DMS79 treated with DMSO at 0.1 percent for 48 hours (cell line): ENCODE measurements around the gene CEP112.

Experiments
- DNase-seq: peaks from one replicate; lab custom pipeline; 2025; lab: John Stamatoyannopoulos, UW

The CEP112 gene

DNA sequence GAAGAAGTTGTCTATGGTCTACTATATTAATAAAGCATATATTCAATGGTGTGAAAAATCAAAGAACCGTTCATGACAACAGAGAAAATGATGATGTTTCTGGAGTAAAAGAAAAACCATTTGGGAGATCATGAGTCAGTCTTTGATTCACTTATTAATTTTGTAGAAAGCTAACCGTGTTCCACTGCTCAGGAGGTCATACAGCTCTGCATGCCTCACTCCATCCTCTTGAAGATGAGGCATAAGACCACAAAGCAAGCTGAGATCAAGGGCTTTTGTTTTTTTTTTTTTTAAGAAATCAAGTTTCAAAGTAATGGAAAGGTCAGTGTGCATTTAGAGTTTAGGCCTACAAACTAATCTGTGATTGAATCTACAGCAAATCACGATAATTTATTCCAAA is 206.4 kb downstream of the CEP112 start:
- no peak for DNase-seq

DNA sequence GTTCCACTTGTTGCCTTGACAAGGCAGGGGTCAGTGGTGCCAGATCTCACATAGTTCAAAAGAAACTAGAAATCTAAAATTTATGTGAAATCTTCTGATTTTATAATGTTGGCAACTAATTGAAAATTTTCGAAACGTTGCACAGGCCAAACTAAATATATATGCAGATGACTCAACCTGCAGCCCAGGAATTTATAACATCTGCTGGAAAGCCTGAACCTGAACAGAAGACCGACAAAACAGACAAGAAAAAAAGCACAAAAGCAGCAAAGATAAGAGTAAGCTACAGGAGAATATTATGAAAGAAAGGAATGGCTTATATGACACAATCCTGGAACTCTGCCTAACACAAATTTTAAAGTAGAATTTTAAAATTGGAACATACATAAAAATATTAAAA is 207.6 kb downstream of the CEP112 start:
- no peak for DNase-seq

DNA sequence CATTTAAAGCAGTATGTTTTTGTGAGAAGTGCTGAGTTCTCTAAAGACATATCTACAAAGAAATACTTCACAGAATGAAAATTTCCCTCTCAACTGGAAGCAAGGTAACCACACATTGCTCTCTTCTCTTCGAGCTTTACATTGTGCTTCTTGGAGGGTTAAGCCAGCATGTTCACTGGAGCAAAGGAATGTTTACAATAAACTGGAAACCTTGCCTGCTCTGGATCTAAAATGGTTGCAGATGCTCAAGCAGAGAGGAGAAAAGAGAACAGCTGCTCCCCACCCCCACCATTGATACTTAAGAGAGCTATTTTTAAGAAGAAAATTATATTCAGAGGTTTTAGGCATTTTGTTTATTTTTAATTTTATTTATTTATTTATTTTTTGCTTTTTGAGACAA is 213.1 kb downstream of the CEP112 start:
- no peak for DNase-seq

DNA sequence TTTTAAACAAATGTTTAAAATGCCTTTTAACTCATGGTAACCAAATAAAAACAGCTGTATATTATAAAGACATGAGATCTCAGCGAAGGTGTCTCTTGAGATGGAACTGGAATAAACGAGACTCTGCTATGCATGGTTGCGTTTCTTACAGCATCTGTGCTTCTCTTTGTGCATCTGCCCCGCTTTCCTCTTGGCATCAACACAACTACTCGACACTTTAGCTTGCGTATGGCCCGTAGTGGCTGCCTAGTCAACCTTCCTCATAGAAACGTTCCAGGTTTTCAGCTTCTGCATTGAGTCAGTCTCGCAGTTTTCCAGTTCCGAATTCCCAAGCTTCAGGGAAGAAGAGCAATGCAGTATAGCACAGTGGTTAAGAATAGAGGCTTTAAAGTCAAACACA is 214.9 kb downstream of the CEP112 start:
- no peak for DNase-seq

DNA sequence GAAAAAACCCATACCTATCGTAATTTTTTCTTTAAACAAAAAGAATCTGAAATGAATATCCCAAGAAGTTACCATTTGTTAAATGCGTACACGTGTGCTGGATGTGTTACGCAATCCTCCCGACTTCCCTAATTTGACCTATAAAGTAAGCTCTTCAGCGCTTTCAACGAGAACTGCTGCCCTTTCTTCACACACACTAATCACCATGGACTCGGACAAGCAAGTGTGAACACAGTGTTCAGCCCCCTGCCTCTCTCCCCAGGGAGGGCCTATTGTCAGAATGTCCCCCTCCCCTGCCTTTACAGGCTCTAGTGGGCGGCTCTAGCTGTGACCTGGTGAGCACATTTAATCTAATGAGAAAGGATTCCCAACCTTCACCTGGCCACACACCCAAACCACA is 216.1 kb downstream of the CEP112 start:
- no peak for DNase-seq

DNA sequence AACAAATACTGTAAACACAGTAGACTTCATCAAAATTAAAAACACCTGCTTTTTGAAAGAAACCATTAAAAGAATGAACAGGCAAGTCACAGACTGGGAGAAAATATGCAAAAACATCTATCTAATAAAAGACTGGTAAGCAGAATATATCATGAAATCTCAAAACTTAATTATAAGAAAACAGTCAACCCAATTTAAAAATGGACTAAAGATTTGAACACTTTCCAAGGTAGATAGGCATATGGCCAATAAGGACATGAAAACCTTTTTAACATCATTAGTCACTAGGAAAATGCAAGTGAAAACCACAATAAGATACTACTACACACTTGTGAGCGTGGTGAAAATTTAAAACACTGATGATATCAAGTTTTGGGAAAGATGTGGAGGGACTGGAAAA is 218.7 kb downstream of the CEP112 start:
- DNase-seq, result no peak

DNA sequence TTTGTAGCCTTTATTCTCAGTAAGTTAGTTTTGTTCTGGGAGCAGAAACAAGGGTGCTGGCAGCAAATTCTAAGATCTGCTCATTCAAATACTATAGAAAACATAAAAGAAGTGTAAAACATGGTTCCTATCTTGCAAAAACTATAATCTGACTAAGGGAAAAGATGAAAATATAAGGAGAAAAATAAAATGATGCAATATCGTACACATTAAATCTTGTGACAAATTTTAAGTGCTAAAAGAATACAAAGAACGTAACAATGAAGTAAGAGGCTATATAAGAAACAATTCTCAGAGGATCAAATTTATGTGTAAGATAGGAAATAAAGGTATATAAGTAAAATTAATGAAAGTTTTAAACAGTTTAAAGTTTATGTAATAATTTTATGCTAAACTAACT is 224.6 kb downstream of the CEP112 start:
- no peak for DNase-seq

DNA sequence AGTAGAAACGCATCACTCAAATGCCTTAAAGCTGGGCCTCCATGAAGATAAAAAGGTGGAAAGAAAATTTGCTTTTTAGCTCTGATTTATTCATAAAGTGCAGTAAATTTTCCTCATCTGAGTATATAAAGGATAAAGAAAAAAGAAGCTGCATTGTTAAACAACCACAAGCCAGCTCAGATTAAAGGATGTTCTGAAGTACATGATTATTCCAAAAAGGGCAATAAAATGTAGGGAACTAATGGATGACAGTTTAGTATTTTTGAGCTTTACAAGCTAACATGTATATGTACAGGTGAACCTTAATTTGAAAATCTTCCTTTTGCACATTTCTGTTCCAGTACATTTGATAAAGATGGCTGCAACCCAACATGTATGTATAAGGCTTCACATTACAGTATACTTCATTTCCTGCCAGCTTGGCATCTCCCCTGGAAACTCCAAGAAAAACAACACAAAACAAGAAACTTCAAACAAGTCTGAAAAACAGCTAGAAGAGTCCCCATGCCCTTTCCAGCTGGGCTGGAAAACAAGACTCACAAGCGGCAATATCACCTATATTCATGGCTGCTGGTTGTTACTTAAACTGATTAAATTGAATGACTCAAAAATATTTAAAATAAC is 225.7 kb downstream of the CEP112 start:
- no peak for DNase-seq

DNA sequence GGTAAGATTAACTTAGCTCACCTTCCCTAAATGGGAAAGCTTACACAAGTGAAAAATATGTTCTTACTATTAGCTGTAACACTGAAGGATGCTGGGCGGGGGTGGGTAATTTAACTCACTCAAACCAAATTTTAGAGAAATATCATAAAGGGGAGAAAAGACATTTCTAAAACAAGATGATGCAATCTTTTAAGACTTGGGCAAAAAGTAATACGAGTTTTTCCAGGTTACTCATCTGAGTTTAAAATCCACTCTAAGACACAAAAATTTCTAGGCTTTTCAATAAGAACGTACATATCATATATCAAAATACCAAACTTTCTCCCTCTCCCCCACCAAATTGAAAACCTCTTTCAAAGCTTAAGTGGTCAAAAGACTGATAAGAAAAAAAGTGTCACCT is 228.8 kb downstream of the CEP112 start:
- no peak for DNase-seq

DNA sequence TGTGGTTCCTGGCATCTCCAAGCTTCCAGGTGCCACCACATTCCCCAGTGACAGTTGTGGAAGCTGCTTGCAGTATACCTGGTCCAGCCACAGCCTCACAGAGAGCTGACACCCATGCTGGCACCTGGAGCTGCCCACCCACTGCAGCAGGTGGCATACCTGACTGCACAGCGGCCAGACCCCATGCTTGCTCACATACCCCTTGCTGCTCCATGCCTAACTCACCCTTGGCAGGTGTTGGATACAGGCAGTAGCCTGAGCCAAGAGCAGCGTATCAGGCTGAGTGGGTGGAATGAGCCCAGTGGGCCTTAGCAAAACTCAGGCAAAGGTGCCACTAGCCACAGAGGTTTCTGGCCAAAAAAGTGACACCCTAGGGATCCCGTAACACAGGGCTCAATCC is 232.3 kb downstream of the CEP112 start:
- no peak for DNase-seq

DNA sequence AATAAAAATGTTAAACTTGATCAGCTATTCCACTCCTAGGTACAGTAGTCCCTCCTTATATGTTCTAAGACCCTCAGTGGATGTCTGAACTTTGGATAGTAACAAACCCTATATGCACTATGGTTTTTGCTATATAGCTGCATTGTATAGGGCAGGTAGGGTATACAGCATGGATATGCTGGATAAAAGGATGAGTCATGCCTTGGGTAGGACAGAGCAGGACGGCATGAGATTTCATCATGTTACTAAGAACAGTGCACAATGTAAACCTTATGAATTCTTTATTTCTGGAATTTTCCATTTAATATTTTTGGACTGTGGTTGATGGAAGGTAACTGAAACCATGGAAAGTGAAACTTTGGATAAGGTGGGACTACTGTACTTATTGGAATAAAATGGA is 235.1 kb downstream of the CEP112 start:
- no peak for DNase-seq

DNA sequence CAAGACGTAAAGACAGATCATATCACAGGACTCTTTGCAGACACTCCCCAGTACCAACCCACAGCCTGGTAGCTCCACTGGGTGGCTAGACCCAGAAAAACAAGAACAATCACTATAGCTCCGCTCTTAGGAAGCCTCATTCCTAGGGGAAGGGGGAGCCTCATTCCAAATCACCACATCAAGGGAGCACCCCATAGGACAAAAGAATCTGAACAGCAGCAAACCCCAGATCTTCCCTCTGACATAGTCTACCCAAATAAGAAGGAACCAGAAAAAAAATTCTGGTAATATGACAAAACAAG is 237.8 kb downstream of the CEP112 start:
- DNase-seq, result no peak

DNA sequence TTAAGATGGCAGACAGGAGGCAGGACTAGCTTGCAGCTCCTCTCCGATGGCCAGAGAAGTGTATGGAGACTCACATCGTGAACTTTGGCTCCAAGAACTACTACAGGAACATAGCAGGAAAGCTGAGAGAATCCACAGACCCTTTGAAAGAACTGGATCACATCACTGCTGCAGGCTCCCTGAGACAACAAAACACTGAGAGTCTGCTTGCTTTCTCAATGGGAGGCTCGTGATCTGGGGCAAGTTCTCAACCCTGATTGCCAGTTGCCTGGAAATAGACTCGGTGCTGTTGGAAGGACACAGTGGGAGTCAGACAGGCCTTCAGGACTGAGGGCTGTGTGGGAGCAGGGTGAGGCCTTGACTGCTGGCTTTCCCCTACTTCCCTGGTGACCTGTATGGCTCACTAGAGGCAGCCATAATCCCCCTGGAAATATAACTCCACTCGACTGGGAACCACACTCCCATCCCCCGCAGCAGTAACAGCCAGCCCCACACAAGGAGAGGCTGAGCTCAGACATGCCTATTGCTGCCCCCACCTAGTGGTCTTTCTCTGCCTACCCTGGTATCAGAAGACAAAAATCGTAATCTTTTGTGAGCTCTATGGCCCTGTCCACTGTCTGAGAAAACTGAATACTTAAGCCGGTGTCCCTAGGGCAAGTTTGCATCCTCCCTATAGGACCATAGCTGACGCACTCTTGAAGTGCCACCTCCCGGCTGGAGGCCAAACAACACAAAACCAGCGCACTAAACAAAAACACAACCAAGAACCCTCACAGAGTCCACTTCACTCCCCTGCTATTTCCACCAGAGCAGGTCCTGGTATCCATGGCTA is 238.4 kb downstream of the CEP112 start:
- DNase-seq, result no peak

DNA sequence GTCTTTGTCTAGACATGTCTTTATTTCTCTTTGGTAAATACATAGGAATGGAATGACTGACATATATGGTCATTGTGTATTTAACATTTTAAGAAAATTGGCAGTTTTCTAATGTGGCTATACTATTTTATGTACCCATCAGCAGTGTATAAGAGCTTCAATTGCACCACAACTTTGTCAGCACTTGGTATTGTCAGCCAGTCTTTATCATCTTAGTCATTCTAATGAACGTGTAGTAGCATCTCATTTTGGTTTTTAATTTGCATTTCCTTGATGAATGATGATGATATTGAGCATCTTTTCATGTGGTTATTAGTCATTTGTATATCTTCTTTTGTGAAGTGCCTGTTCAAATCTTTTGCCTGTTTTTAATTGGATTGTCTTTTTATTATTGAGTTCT is 239.3 kb downstream of the CEP112 start:
- DNase-seq, result no peak

DNA sequence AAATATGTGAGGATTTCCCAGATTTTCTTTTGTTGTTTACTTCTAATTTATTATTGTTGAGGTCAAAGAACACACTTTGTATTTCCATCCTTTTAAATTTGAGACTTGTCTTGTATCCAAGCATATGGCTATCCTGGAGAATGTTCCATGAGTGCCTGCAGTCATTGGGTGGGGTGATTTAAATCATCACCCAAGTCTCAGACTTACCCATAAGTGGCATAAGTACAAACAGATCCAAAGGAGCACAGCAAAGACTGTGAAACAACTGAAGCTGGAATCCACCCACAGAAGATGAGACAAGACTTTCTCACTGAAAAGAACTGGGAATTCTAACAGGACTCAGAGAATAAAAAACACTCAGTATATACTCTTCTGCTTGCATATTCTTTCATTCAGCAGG is 239.9 kb downstream of the CEP112 start:
- no peak for DNase-seq

DNA sequence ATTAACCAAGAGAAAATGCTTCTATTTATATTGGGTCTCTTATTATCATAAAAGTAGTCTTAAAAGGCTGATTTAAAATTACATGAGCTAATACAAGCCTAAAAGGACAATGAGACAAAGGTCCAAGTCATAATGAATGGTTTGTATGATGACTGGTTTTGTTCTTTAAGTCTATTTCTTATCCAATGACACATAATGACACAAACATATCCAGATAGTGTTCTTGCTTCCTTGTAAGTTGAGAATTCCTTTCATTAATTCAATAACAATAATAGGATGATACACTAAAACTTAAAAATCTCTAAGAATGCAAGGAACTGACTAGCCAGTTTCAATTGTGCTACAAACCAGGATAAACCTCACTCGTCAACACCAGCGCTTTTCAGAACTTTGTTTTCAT is 244.1 kb downstream of the CEP112 start:
- no peak for DNase-seq

DNA sequence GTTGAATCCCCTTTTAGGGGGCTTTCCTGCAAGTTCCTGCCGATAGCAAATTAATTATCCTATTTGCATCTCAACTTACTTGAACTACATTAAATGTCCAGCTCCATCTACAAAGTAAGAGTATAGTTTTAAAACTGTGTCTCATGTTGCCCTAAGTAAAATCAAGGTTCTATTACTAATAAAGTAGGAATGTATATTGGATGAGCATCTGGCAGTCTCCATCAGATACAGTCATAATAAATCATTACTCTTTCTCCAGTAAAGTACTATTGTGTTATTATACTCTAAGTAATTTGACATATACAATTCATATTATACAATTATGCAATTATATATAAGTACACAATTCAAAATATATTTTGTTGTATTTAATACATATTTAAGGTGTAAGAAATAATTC is 249.3 kb downstream of the CEP112 start:
- no peak for DNase-seq

DNA sequence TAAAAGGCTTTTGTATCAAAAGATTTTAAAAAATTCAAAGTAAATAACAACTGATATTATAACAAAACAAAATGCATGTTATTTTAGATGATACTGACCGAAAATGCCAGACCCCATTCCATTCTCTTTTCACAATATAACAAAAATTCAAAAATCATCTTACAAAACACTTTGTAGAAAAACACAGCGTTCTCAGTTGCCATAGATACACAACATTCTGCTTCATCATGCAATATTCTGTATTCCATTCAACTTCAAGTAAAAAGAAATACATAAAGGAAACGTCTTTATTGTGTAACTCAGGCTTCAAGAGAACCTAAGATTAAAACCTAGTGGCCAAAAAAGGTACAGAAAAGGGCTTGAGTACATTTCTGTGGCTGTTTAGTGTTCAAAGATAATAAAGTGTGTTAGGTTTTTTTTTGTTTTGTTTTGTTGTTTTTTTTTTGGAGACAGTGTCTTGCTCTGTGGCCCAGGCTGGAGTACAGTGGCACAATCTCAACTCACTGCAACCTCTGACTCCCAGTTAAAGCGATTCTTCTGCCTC is 250.5 kb downstream of the CEP112 start:
- no peak for DNase-seq

DNA sequence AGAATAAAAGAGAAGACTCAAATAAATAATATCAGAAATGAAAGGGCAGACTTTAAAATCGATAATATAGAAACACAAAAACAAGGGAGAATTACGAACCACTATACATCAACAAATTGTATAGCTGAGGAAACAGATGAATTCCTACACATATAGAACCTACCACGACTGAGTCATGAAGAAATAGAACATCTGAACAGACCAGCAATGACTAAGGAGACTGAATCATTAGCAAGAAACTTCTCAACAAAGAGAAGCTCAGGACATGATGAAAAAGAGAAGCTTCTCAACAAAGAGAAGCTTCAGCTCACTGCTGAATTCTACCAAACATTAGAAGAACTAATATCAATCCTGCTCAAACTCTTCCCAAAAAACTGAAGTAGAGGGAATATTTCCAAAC is 255.9 kb downstream of the CEP112 start:
- no peak for DNase-seq

DNA sequence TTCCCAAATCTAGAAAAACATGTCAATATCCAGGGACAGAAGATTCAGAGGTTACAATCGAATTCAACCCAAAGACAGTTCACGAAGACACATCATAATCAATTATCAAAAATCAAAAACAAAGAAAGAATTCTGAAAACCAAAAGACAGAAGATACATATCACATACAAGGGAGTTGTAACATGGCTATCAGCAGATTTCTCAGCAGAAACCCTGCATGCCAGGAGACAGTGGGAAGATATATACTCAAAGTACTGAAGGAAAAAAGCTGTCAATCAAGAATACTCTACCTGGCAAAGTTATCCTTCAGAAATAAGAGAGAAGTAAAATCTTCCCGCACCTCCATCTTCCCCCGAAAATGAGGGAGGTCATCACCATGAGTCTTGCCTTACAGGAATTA is 258.6 kb downstream of the CEP112 start:
- DNase-seq, result no peak

DNA sequence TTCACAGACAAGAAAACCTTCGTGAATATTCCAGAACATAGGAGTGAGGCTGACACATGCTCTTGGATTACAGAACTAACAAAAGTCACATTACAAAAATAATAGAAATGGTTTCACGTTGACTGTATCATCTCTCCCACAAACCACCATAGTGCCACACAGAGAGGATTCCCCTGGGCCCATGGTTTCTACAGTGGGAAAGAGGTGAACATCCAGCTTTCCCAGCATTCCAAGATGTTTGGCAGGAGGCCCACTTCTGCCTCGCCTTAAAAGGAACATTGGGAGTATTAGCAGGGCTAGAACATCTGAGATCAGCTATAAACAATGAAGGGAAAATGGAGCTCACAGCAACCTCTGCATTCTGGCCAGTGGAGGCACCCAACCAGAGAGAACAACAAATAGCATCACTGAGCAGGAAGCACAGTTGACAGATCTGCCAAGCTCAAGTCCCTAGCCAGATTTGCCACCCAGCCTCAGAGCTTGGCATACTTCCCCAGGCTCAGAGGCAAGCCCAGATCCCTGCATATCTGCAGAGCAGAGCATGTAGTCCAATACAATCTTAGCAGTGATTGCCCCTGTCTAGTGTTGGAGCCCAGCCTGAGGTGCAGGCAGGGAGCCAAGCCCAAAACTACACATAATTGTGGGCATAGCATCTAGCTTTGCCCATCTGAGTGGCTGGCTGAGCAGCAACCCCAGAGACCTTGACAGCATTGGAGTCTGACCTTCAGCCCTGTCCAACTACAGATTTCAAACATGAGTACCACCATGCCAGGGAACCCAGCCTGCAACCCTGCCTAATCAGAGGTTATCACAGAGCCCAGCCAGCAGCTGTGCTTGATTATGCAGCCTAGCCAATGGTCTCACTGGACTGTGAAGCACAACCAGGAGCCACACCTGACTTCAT is 260.4 kb downstream of the CEP112 start:
- no peak for DNase-seq

DNA sequence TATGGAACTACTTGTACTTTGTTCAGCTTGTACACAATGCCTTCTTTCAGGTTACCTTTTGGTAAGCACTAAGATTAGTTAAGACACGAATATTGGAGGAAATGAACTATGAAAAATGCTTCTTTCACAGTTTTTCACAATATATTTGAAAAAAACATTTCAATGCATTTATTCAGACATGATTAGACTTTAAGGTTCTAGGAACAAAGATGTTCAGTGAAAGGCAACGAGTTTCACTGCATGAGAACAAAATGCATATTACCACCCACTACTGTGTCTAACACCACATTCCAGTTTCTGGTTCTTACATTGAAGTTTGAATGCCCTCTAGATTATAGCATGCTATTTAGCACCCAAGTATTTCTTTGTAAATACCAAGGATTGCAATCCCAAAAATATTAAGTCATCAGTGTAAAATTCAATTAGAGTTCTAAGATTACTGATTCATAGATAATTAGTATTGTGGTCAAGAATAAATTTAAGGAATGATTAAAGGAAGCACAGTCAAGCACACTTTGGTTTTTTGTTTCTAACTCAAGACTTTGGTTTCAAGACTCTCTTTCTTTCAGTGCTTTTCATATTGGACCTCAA is 261.7 kb downstream of the CEP112 start:
- no peak for DNase-seq
